ENCODE measurements around the gene FAM163B. TPM values are rescaled to one million over a fixed set of nuclear protein-coding genes. Genes with fewer than 3 reads are reported as not detected.

Gene FAM163B
- total RNA-seq, 2 experiments from 2014 or later, result not detected

DNA sequence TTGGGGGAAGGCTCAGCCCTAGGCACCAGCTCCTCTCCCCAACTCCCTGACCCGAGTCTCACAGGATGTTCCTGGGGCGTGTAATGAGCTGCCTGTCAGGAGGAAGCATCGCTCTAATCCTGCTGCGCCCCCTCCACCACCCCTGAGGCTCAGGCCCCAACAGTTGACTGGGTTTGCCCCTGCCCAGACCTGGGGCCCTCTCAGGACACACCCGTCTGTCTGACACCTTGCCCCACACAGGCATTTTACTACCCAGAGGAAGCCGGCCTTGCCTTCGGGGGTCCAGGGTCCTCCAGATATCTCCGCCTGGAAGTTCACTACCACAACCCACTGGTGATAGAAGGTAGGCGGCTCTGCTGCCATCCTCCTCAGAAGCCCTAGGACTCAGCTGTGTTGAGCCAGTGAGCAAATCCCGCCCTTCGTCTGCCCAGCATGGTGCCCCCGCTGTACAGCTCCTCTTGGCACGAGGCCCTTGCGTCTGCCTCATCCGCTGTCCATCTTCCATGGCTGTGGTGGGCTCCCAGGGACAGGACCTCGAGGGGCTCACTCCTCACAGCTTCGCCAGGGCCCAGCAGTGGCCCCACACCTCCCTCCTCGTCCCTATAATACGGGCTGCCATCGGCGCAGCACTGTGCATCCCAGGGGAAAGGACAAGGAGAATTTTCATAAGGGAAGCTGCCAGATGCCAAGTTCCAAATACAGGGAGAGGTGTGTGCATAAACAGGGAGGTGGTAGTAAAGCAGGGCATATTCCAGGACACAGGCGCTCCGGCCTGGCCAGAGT, 35.0 kb upstream of the FAM163B start:
- DNase-seq, result no peak
- Mint-ChIP-seq H3K4me3 (no peak overlapping the region), H3K36me3 (ENCODE audit: low read depth) (no peaks in the 10 kb centered on the region), H3K27me3 (peaks cover 1% of the 10 kb centered on the region), H3K27ac (no peak overlapping the region), H3K9me3 (no peaks in the 10 kb centered on the region), H3K4me1 (no peaks in the 10 kb centered on the region)
- ChIA-PET CTCF (no interaction called here), POLR2A (no interaction called here)

DNA sequence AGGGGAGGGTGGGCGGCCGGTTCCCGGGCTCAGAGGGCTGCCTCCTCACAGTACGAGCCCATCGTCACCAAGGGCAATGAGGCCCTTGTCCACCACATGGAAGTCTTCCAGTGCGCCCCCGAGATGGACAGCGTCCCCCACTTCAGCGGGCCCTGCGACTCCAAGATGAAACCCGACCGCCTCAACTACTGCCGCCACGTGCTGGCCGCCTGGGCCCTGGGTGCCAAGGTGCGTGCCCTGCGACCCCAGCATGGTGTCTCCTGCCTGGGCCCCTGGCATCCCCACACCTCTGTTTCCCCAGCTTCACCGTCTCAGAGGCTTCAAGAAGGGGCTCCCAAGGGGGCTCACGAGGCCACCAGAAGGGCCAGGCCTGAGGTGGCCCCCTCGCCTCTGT, 34.2 kb upstream of the FAM163B start:
- DNase-seq, result no peak
- no peaks in the 10 kb centered on the region for H3K36me3 Mint-ChIP-seq (ENCODE audit: low read depth)
- no peaks in the 10 kb centered on the region for H3K9me3 Mint-ChIP-seq
- ChIA-PET POLR2A (no interaction called here), CTCF (no interaction called here)
- H3K27me3 Mint-ChIP-seq, result no peaks in the 10 kb centered on the region
- no peaks in the 10 kb centered on the region for H3K4me1 Mint-ChIP-seq
- no peak overlapping the region for H3K4me3 Mint-ChIP-seq
- no peak overlapping the region for H3K27ac Mint-ChIP-seq

DNA sequence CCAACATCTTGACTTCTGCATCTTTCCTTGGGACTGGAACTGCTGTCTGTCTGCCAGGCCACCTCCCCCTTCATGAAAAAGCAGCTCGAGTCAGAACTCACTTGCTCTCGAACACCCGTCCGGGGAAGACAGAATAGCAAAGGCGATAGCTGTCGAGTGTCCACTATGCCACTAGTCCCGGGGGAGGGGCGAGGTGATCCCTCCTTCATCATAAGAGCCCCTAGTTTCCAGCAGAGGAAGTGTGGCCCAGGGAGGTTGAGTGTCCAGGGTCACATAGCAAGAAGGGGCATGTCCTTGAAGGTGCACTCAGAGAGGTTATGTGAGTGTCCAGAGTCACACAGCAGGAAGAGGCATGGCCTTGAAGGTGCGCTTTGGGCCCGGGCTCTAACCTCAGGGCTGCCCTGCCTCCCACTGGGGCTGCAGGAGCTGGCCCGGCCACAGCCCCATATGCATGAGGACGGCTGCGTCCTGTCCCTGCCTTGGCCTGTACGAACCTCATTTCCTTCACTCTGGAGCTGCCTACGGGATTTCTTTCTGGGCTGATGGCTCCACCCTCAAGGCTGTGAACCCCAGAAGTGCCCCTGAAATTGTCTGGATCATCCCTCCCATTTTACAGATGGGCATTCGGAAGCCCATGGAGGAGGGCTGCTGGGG, 33.6 kb upstream of the FAM163B start:
- no peaks in the 10 kb centered on the region for H3K9me3 Mint-ChIP-seq
- ChIA-PET POLR2A (no interaction called here), CTCF (no interaction called here)
- no peaks in the 10 kb centered on the region for H3K36me3 Mint-ChIP-seq (ENCODE audit: low read depth)
- no peak overlapping the region for H3K27ac Mint-ChIP-seq
- DNase-seq, result no peak
- no peaks in the 10 kb centered on the region for H3K4me1 Mint-ChIP-seq
- no peaks in the 10 kb centered on the region for H3K27me3 Mint-ChIP-seq
- no peak overlapping the region for H3K4me3 Mint-ChIP-seq

DNA sequence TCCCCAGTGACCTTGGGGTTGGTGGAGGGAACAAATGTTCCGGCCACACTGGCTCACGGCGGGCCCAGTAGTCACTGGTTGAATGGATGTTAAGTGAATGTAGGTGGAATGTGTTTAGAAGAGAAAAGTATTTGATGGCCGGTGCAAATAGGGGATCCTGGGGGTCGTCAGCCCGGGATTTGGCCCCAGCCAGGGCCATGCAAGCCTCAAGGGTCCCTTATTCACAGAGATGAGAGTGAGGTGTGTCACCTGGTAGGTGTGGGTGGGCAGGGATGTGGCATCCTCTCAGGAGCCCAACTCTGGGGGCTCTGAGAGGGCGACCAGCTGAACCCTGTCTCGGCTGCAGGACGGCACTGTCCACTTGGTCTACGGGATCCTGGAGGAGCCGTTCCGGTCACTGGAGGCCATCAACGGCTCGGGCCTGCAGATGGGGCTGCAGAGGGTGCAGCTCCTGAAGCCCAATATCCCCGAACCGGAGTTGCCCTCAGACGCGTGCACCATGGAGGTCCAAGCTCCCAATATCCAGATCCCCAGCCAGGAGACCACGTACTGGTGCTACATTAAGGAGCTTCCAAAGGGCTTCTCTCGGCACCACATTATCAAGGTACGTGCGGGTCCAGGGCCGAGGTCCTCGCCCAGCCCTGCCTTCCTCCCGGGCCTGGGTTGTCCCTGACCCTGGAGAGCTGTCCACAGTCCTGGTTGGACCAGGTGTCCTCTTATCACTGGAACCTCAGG, 32.8 kb upstream of the FAM163B start:
- no peak overlapping the region for H3K4me3 Mint-ChIP-seq
- no peak for DNase-seq
- ChIA-PET CTCF (no interaction called here), POLR2A (no interaction called here)
- no peaks in the 10 kb centered on the region for H3K9me3 Mint-ChIP-seq
- H3K4me1 Mint-ChIP-seq, result no peaks in the 10 kb centered on the region
- no peaks in the 10 kb centered on the region for H3K36me3 Mint-ChIP-seq (ENCODE audit: low read depth)
- no peak overlapping the region for H3K27ac Mint-ChIP-seq
- no peaks in the 10 kb centered on the region for H3K27me3 Mint-ChIP-seq

DNA sequence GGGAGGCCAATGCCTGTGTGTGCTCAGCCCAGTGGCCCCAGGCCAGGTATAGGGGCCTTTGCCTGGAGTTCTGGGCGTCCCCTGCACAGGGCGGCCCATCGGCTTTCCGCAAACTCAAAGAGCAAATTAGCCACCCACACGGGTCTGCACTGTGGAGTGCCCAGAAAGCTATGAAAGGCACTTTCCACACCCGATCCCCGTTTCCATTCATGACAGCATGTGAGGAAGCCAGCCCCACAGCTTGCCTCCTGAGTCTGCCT, 32.1 kb upstream of the FAM163B start:
- ChIA-PET POLR2A (no interaction called here), CTCF (no interaction called here)
- H3K27me3 Mint-ChIP-seq, result no peaks in the 10 kb centered on the region
- H3K36me3 Mint-ChIP-seq (ENCODE audit: low read depth), result no peaks in the 10 kb centered on the region
- no peaks in the 10 kb centered on the region for H3K4me1 Mint-ChIP-seq
- no peaks in the 10 kb centered on the region for H3K9me3 Mint-ChIP-seq
- H3K27ac Mint-ChIP-seq, result no peak overlapping the region
- H3K4me3 Mint-ChIP-seq, result no peak overlapping the region
- no peak for DNase-seq

DNA sequence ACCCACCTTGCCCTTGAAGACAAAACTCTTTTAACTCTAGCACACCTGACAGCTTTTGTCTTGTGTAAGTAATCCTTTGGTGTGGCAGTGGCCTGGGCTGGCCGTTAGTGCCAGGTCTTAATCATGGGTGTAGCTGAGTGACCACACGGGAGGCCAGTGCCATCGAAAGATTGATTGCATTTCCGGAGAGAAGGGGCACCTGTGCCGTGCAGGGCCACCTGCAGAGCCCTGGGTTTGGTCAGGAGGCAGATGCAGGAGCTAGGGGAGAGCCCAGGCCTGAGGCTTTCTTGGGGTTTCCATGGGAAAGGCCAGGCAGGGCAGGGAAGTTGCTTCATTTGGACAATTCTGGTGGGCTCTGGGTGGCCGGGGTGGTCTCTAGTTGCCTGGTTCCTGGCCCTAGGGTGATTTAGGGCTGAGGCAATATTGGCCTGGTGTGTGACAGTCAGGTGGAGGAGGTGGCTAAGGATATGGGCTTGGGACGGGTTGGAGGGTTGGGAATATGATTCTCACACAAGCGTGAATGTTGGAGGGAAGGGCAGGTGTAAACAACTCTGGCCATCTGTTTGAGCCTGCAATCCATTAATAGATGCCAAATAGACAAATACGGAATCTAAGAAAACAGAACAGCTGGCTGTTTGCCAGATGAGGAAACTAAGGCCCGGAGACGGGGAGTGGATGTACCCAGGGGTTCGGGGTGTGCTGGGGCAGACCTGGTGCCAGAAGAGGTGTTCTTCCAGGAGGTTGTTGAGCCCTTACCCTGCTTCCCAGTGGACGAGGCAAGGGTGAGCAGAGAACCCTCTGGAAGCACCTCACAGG, 31.6 kb upstream of the FAM163B start:
- H3K4me3 Mint-ChIP-seq, result no peak overlapping the region
- H3K27ac Mint-ChIP-seq, result no peak overlapping the region
- H3K27me3 Mint-ChIP-seq, result no peaks in the 10 kb centered on the region
- no peaks in the 10 kb centered on the region for H3K4me1 Mint-ChIP-seq
- no peaks in the 10 kb centered on the region for H3K36me3 Mint-ChIP-seq (ENCODE audit: low read depth)
- H3K9me3 Mint-ChIP-seq, result no peaks in the 10 kb centered on the region
- ChIA-PET CTCF (no interaction called here), POLR2A (no interaction called here)
- no peak for DNase-seq

DNA sequence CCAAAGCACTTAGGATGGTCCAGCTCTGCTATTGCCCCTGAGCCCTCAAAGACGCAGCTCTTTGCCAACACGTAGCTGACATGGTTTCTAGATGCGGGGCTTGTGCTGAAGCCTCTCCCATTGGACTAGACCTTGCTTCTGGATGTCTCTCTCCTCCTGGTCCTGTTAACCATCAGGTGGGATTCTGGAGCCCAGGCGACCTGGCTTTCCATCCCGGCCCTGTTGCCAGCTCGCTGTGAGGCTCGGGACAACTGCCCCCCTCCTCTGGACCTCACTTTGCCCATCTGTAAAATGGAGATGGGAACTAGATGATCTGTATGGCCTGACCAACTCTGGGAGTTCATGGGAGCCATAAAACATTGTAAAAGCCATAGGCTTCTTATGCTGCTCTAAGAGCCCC, 31.0 kb upstream of the FAM163B start:
- Mint-ChIP-seq H3K27ac (no peak overlapping the region), H3K4me3 (no peak overlapping the region), H3K4me1 (no peaks in the 10 kb centered on the region), H3K27me3 (no peaks in the 10 kb centered on the region), H3K36me3 (ENCODE audit: low read depth) (no peaks in the 10 kb centered on the region), H3K9me3 (no peaks in the 10 kb centered on the region)
- ChIA-PET CTCF (no interaction called here), POLR2A (no interaction called here)
- DNase-seq, result no peak

DNA sequence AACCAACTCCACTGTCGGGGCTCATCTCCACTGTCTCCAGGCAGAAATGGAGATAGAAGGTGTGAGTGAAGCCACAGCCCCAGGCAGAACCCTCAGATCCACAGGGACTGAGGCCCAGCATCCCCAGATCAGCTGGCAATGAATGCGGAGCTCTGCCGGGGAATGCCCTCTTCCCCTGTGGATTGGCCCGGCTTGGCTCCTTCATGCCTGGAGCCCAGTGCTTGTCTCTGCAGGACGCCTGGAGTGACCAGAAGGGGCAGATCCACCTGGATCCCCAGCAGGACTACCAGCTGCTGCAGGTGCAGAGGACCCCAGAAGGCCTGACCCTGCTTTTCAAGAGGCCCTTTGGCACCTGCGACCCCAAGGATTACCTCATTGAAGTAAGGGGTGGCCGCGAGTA, 30.4 kb upstream of the FAM163B start:
- Mint-ChIP-seq H3K27me3 (no peaks in the 10 kb centered on the region), H3K36me3 (ENCODE audit: low read depth) (no peaks in the 10 kb centered on the region), H3K4me3 (no peak overlapping the region), H3K27ac (no peak overlapping the region), H3K4me1 (no peaks in the 10 kb centered on the region), H3K9me3 (no peaks in the 10 kb centered on the region)
- POLR2A ChIA-PET, result no interaction called here
- DNase-seq, result no peak
- CTCF ChIA-PET, result no interaction called here

DNA sequence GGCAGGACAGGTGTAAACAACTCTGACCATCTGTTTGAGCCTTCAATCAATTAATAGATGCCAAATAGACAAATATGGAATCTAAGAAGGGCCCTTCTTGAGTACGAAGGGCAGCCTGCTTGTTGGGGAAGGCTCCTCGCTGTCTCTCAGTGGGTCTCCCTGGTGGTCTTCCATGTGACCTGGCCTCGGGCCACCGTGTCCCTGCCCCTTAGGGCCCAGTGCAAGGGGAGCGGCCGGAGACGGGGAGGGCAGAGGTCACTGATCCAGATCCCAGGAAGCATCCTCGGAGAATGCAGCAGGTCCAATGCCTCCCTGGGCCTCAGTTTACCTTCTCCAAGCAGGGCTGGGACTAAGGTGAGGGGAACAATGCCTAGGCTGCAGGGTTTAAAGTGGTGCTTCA, 29.5 kb upstream of the FAM163B start:
- Mint-ChIP-seq H3K27me3 (no peaks in the 10 kb centered on the region), H3K27ac (no peak overlapping the region), H3K4me3 (no peak overlapping the region), H3K36me3 (ENCODE audit: low read depth) (no peaks in the 10 kb centered on the region), H3K4me1 (no peaks in the 10 kb centered on the region), H3K9me3 (no peaks in the 10 kb centered on the region)
- DNase-seq, result no peak
- POLR2A ChIA-PET, result no interaction called here
- CTCF ChIA-PET, result no interaction called here

DNA sequence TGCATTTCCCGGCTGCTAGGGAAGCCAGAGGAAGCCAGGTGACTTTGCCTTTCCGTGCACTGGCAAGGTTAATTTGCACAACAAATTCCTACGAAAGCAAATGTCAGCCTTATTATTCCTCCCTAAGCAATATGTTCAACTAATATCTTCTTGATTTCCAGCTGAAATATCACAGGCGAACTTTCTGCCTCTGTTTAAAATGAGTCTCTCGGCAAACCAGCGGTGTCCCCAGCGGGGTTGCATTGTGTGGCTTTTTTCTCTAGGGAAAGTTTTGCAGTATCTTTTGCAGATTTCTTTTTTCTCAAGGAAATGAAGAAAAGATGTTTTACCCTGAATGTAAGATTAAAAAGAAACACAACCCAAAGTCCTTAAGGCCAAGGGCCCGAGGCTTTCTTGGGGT, 28.9 kb upstream of the FAM163B start:
- DNase-seq, result no peak
- ChIA-PET CTCF (no interaction called here), POLR2A (no interaction called here)
- Mint-ChIP-seq H3K4me3 (no peak overlapping the region), H3K27me3 (no peaks in the 10 kb centered on the region), H3K27ac (no peak overlapping the region), H3K4me1 (no peaks in the 10 kb centered on the region), H3K36me3 (ENCODE audit: low read depth) (no peaks in the 10 kb centered on the region), H3K9me3 (no peaks in the 10 kb centered on the region)

DNA sequence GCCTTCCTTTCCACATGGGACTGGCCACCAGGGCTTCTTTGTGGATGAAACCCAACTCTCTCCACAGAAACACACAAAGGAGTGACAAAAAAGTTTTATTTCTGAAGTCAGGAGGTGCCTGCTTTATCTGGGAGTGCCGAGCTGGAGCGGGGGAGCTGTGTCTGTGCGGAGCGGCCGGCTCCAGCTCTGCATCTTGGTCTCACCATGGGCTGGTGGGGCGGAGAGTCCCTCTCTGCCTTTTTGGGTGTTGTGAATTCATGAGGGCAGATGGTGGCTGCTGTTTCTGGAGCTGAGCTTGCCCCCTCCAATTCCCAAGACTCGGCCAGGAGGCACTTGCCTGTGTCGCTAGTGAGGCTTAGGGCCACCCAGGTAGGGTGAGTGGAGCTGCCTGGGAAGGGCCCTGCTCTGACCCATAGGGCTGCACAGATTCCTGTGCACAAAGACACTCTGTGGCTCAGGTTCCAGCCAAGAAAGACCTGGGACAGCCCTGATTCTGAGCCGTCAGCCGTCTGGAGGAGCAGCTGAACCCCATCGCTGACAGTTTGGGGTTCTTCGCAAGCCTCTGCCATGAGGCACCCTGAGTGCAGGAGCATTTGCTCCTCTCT, 28.4 kb upstream of the FAM163B start:
- no peak overlapping the region for H3K27ac Mint-ChIP-seq
- H3K9me3 Mint-ChIP-seq, result no peaks in the 10 kb centered on the region
- no peaks in the 10 kb centered on the region for H3K27me3 Mint-ChIP-seq
- no peak for DNase-seq
- no peaks in the 10 kb centered on the region for H3K4me1 Mint-ChIP-seq
- CTCF ChIA-PET, result no interaction called here
- POLR2A ChIA-PET, result no interaction called here
- no peak overlapping the region for H3K4me3 Mint-ChIP-seq
- no peaks in the 10 kb centered on the region for H3K36me3 Mint-ChIP-seq (ENCODE audit: low read depth)

DNA sequence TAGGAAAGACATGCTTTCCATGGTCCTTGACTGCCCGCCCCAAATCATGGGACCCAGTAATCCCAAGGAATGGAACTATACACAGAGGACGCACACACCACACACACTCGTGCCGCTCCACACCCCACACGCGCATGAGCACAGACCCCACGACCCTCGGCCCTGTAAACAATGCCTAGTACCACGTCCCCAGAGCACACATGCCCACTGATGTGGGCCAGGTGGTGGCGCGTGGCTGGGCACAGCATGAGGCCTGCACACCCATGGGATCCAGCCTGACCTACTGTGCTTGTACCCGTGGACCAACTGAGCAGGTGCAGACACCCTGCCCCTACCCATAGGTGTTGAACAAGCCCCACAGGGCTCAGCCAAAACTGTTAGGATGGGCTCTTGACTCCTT, 27.7 kb upstream of the FAM163B start:
- no peak overlapping the region for H3K27ac Mint-ChIP-seq
- H3K4me1 Mint-ChIP-seq, result no peaks in the 10 kb centered on the region
- DNase-seq, result no peak
- CTCF ChIA-PET, result no interaction called here
- POLR2A ChIA-PET, result no interaction called here
- H3K36me3 Mint-ChIP-seq (ENCODE audit: low read depth), result no peaks in the 10 kb centered on the region
- no peaks in the 10 kb centered on the region for H3K27me3 Mint-ChIP-seq
- H3K4me3 Mint-ChIP-seq, result no peak overlapping the region
- no peaks in the 10 kb centered on the region for H3K9me3 Mint-ChIP-seq
